Activated CD4-positive, alpha-beta T cell treated with anti-CD3 and anti-CD28 coated beads, Interleukin-2, amount 50 U/mL, for 24 hours (primary cell): Measurements from ENCODE around the gene MLIP.
"Not testable (repeated sequence)": the region's sequence is repeated elsewhere in the genome, so short reads cannot be mapped to it uniquely, and the experiment has no call there.

Experiments used
- DNase-seq, 2 donors: peaks; one replicate each; pipeline ENCODE4 v3.0.0-alpha.2; 2020; ENCODE audit warnings: low read depth in 1 of 2, low spot score in 1 of 2

The MLIP gene

GRCh38 chr6:54111341-54112045 is at the start of gene MLIP:
Gene MLIP, plus strand, starts transcription at chr6:54111443. Its CDS starts 37 bp downstream, at chr6:54111480.
- DNase-seq = no peak

- no peak for DNase-seq
Observed at GRCh38 chr6:54063228-54063539, 48.1 kb upstream of the MLIP start.

- DNase-seq = no peak
Observed at GRCh38 chr6:54068694-54069093, 42.5 kb upstream of the MLIP start.

GRCh38 chr6:54070025-54070424 is 41.2 kb upstream of the MLIP start:
- no peak for DNase-seq

- DNase-seq = no peak
Observed at GRCh38 chr6:54071821-54072340, 39.4 kb upstream of the MLIP start.

GRCh38 chr6:54072635-54073313 is 38.5 kb upstream of the MLIP start:
- DNase-seq = no peak

GRCh38 chr6:54073487-54073886 is 37.8 kb upstream of the MLIP start:
- DNase-seq = no peak

GRCh38 chr6:54074109-54074508 is 37.1 kb upstream of the MLIP start:
- no peak for DNase-seq

GRCh38 chr6:54074578-54075195 is 36.6 kb upstream of the MLIP start:
- no peak for DNase-seq

- no peak for DNase-seq
Observed at GRCh38 chr6:54076159-54076789, 35.0 kb upstream of the MLIP start.

- not testable (repeated sequence) for DNase-seq
Observed at GRCh38 chr6:54081499-54081898, 29.7 kb upstream of the MLIP start.

- DNase-seq = no peak
Observed at GRCh38 chr6:54083287-54083686, 28.0 kb upstream of the MLIP start.

GRCh38 chr6:54084231-54084630 is 27.0 kb upstream of the MLIP start:
- DNase-seq = no peak

- no peak for DNase-seq
Observed at GRCh38 chr6:54085047-54085446, 26.2 kb upstream of the MLIP start.

GRCh38 chr6:54085541-54085940 is 25.7 kb upstream of the MLIP start:
- no peak for DNase-seq

- no peak for DNase-seq
Observed at GRCh38 chr6:54086439-54086838, 24.8 kb upstream of the MLIP start.

GRCh38 chr6:54087721-54088120 is 23.5 kb upstream of the MLIP start:
- DNase-seq = no peak

- no peak for DNase-seq
Observed at GRCh38 chr6:54093326-54093948, 17.8 kb upstream of the MLIP start.

- DNase-seq = no peak
Observed at GRCh38 chr6:54094293-54094692, 16.9 kb upstream of the MLIP start.

GRCh38 chr6:54094786-54095185 is 16.5 kb upstream of the MLIP start:
- no peak for DNase-seq

GRCh38 chr6:54095723-54096122 is 15.5 kb upstream of the MLIP start:
- DNase-seq = no peak
